Esophagus squamous epithelium (tissue), 4 donors: ENCODE measurements around the gene SLC19A1.

ENCODE experiments used
- CTCF ChIP-seq, 6 experiments: fragments of 450-650 bp in 4 of 6; fragments of 200-600 bp in 2 of 6; sonication (generic) in 2 of 6; IDR thresholded peaks; one replicate each; pipeline ENCODE4 v1.5.1; 2016 to 2019; ENCODE audit warnings: antibody characterized with exemption in 6 of 6, mild to moderate bottlenecking in 4 of 6, moderate library complexity in 4 of 6
- POLR2A ChIP-seq, 4 donors: fragments of 450-650 bp; IDR thresholded peaks; one replicate each; pipeline ENCODE4 v1.6.1; 2017; ENCODE audit warnings: antibody characterized with exemption in 4 of 4, mild to moderate bottlenecking in 4 of 4, moderate library complexity in 3 of 4

- TF ChIP-seq POLR2A (IDR thresholded peaks at IDR 0.05) (no peak), CTCF (IDR thresholded peaks at IDR 0.05) (no peak)
Observed at GRCh38 chr21:45562965-45563364, 20.7 kb upstream of the SLC19A1 start.
